HepG2 (cell line): Measurements from ENCODE around the gene HYAL1. TPM values are rescaled to one million over a fixed set of nuclear protein-coding genes. Genes with fewer than 3 reads are reported as not detected.

Experiments
- DR1 ChIP-seq: sonication (generic); formaldehyde crosslinking; IDR thresholded peaks from 2 replicates; pipeline ENCODE4 v1.8.0; 2021; ENCODE audit warnings: mild to moderate bottlenecking, missing genetic modification reagents, inconsistent platforms
- GTF2F1 ChIP-seq: fragments of 150-350 bp; IDR thresholded peaks from 2 replicates; pipeline ENCODE4 v1.6.1; 2014; ENCODE audit warnings: low read length
- HMGA1 ChIP-seq: sonication (generic); formaldehyde crosslinking; conservative IDR thresholded peaks from 2 replicates; pipeline ENCODE4 v1.4.0; 2020; ENCODE audit warnings: missing genetic modification reagents
- HOXA3 ChIP-seq: sonication (generic); formaldehyde crosslinking; IDR thresholded peaks from 2 replicates; pipeline ENCODE4 v1.5.0; 2020; ENCODE audit warnings: missing genetic modification reagents
- JDP2 ChIP-seq: sonication (generic); formaldehyde crosslinking; IDR thresholded peaks from 2 replicates; pipeline ENCODE4 v1.8.1; 2022; ENCODE audit warnings: missing genetic modification reagents, borderline replicate concordance
- KLF11 ChIP-seq: IDR thresholded peaks from 2 replicates; pipeline ENCODE4 v1.6.1; 2016; ENCODE audit warnings: missing compliant biosample characterization
- KLF13 ChIP-seq: sonication (generic); formaldehyde crosslinking; IDR thresholded peaks from 2 replicates; pipeline ENCODE4 v1.4.0; 2020; ENCODE audit warnings: mild to moderate bottlenecking, missing genetic modification reagents
- MIER3 ChIP-seq: IDR thresholded peaks from 2 replicates; pipeline ENCODE4 v1.6.1; 2016; ENCODE audit warnings: missing compliant biosample characterization, borderline replicate concordance
- NFRKB ChIP-seq: fragments of 450-650 bp; IDR thresholded peaks from 2 replicates; pipeline ENCODE4 v1.6.1; 2017
- PHB2 ChIP-seq: fragments of 450-650 bp; IDR thresholded peaks from 2 replicates; pipeline ENCODE4 v1.6.1; 2018; ENCODE audit not compliant: partially characterized antibody
- YEATS4 ChIP-seq: sonication (generic); formaldehyde crosslinking; IDR thresholded peaks from 2 replicates; pipeline ENCODE4 v1.4.0; 2020; ENCODE audit warnings: missing genetic modification reagents, borderline replicate concordance
- ZFP62 ChIP-seq: sonication (generic); formaldehyde crosslinking; IDR thresholded peaks from 2 replicates; pipeline ENCODE4 v1.4.0; 2020; ENCODE audit warnings: missing genetic modification reagents
- ZNF10 ChIP-seq: sonication (generic); formaldehyde crosslinking; IDR thresholded peaks from 2 replicates; pipeline ENCODE4 v1.4.0; 2020; ENCODE audit warnings: mild to moderate bottlenecking, low read depth, missing genetic modification reagents, borderline replicate concordance
- ZNF251 ChIP-seq: sonication (generic); formaldehyde crosslinking; IDR thresholded peaks from 2 replicates; pipeline ENCODE4 v1.9.0; 2021; ENCODE audit warnings: mild to moderate bottlenecking, missing genetic modification reagents
- ZNF317 ChIP-seq: sonication (generic); formaldehyde crosslinking; IDR thresholded peaks from 2 replicates; pipeline ENCODE4 v1.5.0; 2020; ENCODE audit warnings: mild to moderate bottlenecking, missing genetic modification reagents
- ZNF337 ChIP-seq: sonication (generic); formaldehyde crosslinking; IDR thresholded peaks from 2 replicates; pipeline ENCODE4 v1.5.1; 2020; ENCODE audit warnings: missing genetic modification reagents, low read depth, mild to moderate bottlenecking, borderline replicate concordance
- ZNF460 ChIP-seq: sonication (generic); formaldehyde crosslinking; IDR thresholded peaks from 2 replicates; pipeline ENCODE4 v1.5.1; 2020; ENCODE audit warnings: missing genetic modification reagents, mild to moderate bottlenecking, borderline replicate concordance
- ZNF644 ChIP-seq: IDR thresholded peaks from 2 replicates; pipeline ENCODE4 v1.6.1; 2016; ENCODE audit warnings: low read depth
- ZNF792 ChIP-seq: IDR thresholded peaks from 2 replicates; pipeline ENCODE4 v1.6.1; 2016
- polyA plus RNA-seq, 8 experiments: library from polyadenylated mRNA; depleted of rRNA in 3 of 8; stranded (reverse) in 7 of 8; unstranded in 1 of 8; fragments of >200 nt; fragmentation: Illumina TruSeq in 4 of 8; extraction: Trizol in 4 of 8; gene quantifications; 2 replicates each; pipeline versions ENCODE4 v1.2.1 to v1.2.3, GENCODE V29; 2011 to 2016; ENCODE audit warnings: low read depth in 4 of 8, missing spikeins in 1 of 8, mixed read lengths in 1 of 8; ENCODE audit not compliant: insufficient read depth in 1 of 8
- total RNA-seq, 5 experiments: library from RNA; depleted of rRNA; stranded (reverse); fragments of >200 nt; fragmentation: Illumina TruSeq; extraction: Trizol; gene quantifications; 2 replicates each; pipeline ENCODE4 v1.2.3, GENCODE V29; 2016; ENCODE audit warnings: low read depth in 1 of 5
- TF ChIP-seq, protein P1 (sequence below): fragments of 450-650 bp; IDR thresholded peaks from 2 replicates; pipeline ENCODE4 v1.6.1; 2017
- TF ChIP-seq, protein P2 (sequence below): sonication (generic); formaldehyde crosslinking; IDR thresholded peaks from 2 replicates; pipeline ENCODE4 v1.4.0; 2020; ENCODE audit warnings: missing genetic modification reagents
- TF ChIP-seq, protein P3 (sequence below): IDR thresholded peaks from 2 replicates; pipeline ENCODE4 v1.6.1; 2012; ENCODE audit warnings: low read depth, low read length, improper control_type of control experiment
- TF ChIP-seq, protein P4 (sequence below): sonication (generic); formaldehyde crosslinking; IDR thresholded peaks from 2 replicates; pipeline ENCODE4 v1.5.0; 2020; ENCODE audit warnings: missing genetic modification reagents, mild to moderate bottlenecking, borderline replicate concordance

HYAL1 gene
- total and polyA plus RNA-seq, 2 of the 13 experiments (the other 11 are each of a cell fraction or from before 2014, with no cell fraction given), result 76.5 to 193 TPM

DNA sequence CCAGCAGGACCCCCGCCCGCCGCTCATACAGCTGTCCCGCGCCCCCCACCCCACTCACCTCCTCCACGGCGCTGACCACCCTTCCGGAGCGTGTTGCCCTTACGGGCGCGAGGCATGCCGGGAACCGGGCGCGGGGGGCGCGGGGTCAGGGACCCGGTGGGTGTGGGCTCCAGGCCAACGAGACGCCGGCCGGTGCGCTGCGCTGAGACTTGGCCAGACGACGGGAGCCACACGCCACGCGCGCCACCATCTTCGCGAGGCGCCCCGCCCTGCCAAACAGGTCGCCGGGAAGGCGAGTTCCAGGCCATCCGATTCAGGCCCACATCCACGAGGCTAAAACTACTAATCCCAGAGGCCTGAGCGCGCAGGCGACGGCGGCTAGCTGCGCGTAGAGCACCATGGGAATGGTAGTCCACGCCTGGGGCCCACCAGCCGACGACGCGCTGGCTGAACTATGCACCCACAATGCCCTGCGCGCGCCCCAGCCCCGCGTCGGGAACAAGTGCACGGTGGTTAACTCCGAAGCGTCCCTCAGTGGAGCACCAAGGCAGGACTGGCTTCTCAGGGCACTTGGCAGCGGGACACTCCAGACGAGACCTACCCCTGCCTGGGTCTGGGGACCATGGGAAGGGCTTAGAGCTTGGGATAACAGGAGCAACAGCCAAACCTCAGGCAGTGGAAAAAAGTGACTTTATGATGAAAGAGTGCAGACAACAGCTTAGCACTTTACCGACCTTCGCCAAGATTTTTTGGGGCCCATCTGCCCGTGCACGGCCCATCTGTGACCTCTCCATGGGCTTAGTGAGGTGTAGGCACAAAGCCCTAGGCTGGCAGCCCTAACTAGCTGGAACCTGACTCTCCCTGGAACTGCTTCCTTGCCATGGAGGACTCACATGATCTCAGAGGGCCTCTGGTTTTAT is 11.0 kb downstream of the HYAL1 start, which contains the start of gene IFRD2 (continued):
- TF ChIP-seq MIER3 (CRISPR knock-in tag) (peak; percentile 63; the same call in 1 of the 2 replicates), ZNF251 (CRISPR knock-in tag) (no peak), NFRKB (no peak), ZFP62 (CRISPR knock-in tag) (peak; percentile 99), YEATS4 (peak; percentile 53; the same call in 1 of the 2 replicates), ZNF792 (CRISPR knock-in tag) (no peak), ZNF460 (no peak), HMGA1 (CRISPR knock-in tag) (no peak), ZNF337 (CRISPR knock-in tag) (0 out of 2 replicates have a peak, but pooled peaks have one; percentile 34), ZNF644 (CRISPR knock-in tag) (no peak), PHB2 (no peak), ZNF10 (CRISPR knock-in tag) (no peak), DR1 (no peak; the same call in 1 of the 2 replicates), KLF11 (no peak), HOXA3 (CRISPR knock-in tag) (peak; percentile 98), JDP2 (CRISPR knock-in tag) (no peak), KLF13 (CRISPR knock-in tag) (no peak), ZNF317 (CRISPR knock-in tag) (no peak), GTF2F1 (no peak)
- TF ChIP-seq, protein P1, sequence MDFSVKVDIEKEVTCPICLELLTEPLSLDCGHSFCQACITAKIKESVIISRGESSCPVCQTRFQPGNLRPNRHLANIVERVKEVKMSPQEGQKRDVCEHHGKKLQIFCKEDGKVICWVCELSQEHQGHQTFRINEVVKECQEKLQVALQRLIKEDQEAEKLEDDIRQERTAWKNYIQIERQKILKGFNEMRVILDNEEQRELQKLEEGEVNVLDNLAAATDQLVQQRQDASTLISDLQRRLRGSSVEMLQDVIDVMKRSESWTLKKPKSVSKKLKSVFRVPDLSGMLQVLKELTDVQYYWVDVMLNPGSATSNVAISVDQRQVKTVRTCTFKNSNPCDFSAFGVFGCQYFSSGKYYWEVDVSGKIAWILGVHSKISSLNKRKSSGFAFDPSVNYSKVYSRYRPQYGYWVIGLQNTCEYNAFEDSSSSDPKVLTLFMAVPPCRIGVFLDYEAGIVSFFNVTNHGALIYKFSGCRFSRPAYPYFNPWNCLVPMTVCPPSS, result no peak
- TF ChIP-seq, protein P2, sequence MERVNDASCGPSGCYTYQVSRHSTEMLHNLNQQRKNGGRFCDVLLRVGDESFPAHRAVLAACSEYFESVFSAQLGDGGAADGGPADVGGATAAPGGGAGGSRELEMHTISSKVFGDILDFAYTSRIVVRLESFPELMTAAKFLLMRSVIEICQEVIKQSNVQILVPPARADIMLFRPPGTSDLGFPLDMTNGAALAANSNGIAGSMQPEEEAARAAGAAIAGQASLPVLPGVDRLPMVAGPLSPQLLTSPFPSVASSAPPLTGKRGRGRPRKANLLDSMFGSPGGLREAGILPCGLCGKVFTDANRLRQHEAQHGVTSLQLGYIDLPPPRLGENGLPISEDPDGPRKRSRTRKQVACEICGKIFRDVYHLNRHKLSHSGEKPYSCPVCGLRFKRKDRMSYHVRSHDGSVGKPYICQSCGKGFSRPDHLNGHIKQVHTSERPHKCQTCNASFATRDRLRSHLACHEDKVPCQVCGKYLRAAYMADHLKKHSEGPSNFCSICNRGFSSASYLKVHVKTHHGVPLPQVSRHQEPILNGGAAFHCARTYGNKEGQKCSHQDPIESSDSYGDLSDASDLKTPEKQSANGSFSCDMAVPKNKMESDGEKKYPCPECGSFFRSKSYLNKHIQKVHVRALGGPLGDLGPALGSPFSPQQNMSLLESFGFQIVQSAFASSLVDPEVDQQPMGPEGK (CRISPR knock-in tag), result peak; percentile 36; the same call in 1 of the 2 replicates
- TF ChIP-seq, protein P3, sequence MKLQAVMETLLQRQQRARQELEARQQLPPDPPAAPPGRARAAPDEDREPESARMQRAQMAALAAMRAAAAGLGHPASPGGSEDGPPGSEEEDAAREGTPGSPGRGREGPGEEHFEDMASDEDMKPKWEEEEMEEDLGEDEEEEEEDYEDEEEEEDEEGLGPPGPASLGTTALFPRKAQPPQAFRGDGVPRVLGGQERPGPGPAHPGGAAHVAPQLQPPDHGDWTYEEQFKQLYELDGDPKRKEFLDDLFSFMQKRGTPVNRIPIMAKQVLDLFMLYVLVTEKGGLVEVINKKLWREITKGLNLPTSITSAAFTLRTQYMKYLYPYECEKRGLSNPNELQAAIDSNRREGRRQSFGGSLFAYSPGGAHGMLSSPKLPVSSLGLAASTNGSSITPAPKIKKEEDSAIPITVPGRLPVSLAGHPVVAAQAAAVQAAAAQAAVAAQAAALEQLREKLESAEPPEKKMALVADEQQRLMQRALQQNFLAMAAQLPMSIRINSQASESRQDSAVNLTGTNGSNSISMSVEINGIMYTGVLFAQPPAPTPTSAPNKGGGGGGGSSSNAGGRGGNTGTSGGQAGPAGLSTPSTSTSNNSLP, result 0 out of 2 replicates have a peak, but pooled peaks have one; percentile 18
- TF ChIP-seq, protein P4, sequence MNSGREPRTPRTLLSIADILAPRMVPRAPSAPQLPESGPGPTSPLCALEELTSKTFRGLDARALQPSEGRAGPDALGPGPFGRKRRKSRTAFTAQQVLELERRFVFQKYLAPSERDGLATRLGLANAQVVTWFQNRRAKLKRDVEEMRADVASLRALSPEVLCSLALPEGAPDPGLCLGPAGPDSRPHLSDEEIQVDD (CRISPR knock-in tag), result no peak
